Endothelial cell (in vitro differentiated cells): Measurements from ENCODE around the gene EDN3. TPM values are rescaled to one million over a fixed set of nuclear protein-coding genes. Genes with fewer than 3 reads are reported as not detected.

Source experiments
- DNase-seq: peaks from one replicate; pipeline ENCODE4 v3.0.0; 2021; ENCODE audit warnings: low spot score
- H3K27ac Mint-ChIP-seq: one replicate; pipeline ENCODE4 v1.8.0; 2021; ENCODE audit warnings: mixed read lengths, inconsistent platforms; ENCODE audit not compliant: unreplicated experiment
- H3K27me3 Mint-ChIP-seq: one replicate; pipeline ENCODE4 v1.8.0; 2021; ENCODE audit warnings: mild to moderate bottlenecking, moderate library complexity, mixed read lengths, inconsistent platforms; ENCODE audit not compliant: unreplicated experiment
- H3K36me3 Mint-ChIP-seq: one replicate; pipeline ENCODE4 v1.8.0; 2021; ENCODE audit warnings: mild to moderate bottlenecking, low read depth, mixed read lengths, inconsistent platforms; ENCODE audit not compliant: unreplicated experiment
- H3K4me1 Mint-ChIP-seq: one replicate; pipeline ENCODE4 v1.8.0; 2021; ENCODE audit warnings: mild to moderate bottlenecking, mixed read lengths, inconsistent platforms; ENCODE audit not compliant: unreplicated experiment
- H3K4me3 Mint-ChIP-seq: one replicate; pipeline ENCODE4 v1.8.0; 2021; ENCODE audit warnings: mild to moderate bottlenecking, mixed read lengths, inconsistent platforms; ENCODE audit not compliant: unreplicated experiment
- H3K9me3 Mint-ChIP-seq: one replicate; pipeline ENCODE4 v1.8.0; 2021; ENCODE audit warnings: mixed read lengths, inconsistent platforms; ENCODE audit not compliant: unreplicated experiment
- total RNA-seq: library from RNA; stranded (reverse); fragmentation: NEBNext Ultra II Directional; extraction: Animal tissue kit (Norgen Biotek cat#: 25700); gene quantifications from one replicate; pipeline ENCODE4 v1.2.1, GENCODE V29; 2021; ENCODE audit not compliant: unreplicated experiment
- TF ChIP-seq, protein P1 (sequence below): fragments of 200-600 bp; sonication (generic); IDR thresholded peaks from one replicate; pipeline ENCODE4 v1.5.0; 2021; ENCODE audit warnings: antibody characterized with exemption; ENCODE audit not compliant: unreplicated experiment

The EDN3 gene
- total RNA-seq, 1 donor from 2014 or later, result not detected

- no peaks in the 10 kb centered on the region for H3K36me3 Mint-ChIP-seq
- H3K4me1 Mint-ChIP-seq, result no peaks in the 10 kb centered on the region
- TF ChIP-seq, protein P1, sequence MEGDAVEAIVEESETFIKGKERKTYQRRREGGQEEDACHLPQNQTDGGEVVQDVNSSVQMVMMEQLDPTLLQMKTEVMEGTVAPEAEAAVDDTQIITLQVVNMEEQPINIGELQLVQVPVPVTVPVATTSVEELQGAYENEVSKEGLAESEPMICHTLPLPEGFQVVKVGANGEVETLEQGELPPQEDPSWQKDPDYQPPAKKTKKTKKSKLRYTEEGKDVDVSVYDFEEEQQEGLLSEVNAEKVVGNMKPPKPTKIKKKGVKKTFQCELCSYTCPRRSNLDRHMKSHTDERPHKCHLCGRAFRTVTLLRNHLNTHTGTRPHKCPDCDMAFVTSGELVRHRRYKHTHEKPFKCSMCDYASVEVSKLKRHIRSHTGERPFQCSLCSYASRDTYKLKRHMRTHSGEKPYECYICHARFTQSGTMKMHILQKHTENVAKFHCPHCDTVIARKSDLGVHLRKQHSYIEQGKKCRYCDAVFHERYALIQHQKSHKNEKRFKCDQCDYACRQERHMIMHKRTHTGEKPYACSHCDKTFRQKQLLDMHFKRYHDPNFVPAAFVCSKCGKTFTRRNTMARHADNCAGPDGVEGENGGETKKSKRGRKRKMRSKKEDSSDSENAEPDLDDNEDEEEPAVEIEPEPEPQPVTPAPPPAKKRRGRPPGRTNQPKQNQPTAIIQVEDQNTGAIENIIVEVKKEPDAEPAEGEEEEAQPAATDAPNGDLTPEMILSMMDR, result no peak
- H3K9me3 Mint-ChIP-seq, result no peaks in the 10 kb centered on the region
- DNase-seq, result no peak
- H3K4me3 Mint-ChIP-seq, result no peak overlapping the region
- no peak overlapping the region for H3K27ac Mint-ChIP-seq
- peaks cover 3% of the 10 kb centered on the region for H3K27me3 Mint-ChIP-seq
These were observed 50.1 kb downstream of the EDN3 start for GRCh38 chr20:59350330-59351156.

GRCh38 chr20:59351157-59352040 lies 51.0 kb downstream of the EDN3 start:
- Mint-ChIP-seq H3K4me3 (no peak overlapping the region), H3K36me3 (no peaks in the 10 kb centered on the region), H3K27me3 (peaks cover 3% of the 10 kb centered on the region), H3K4me1 (no peaks in the 10 kb centered on the region), H3K9me3 (no peaks in the 10 kb centered on the region), H3K27ac (no peak overlapping the region)
- TF ChIP-seq, protein P1, result no peak
- no peak for DNase-seq

DNA sequence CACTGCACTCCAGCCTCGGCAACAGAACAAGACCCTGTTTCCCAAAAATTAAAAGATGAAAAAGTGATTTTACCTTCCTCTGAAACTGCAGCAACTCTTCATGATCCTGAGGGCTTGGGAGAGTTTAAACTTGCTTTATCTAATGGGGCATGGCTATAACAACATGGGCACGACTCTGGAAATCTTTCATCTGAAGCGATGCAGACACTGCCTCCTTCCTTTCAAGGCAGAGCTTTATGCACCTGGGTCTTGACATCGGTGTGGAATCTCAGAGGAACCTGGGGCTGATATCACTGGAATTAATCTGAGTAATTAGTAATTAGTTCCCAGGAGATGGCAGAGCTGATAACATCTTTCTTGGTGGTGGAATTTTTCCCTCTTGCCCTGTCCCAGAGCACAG lies 52.1 kb downstream of the EDN3 start:
- Mint-ChIP-seq H3K27me3 (peaks cover 5% of the 10 kb centered on the region), H3K27ac (no peak overlapping the region), H3K4me3 (no peak overlapping the region), H3K4me1 (no peaks in the 10 kb centered on the region), H3K9me3 (no peaks in the 10 kb centered on the region), H3K36me3 (no peaks in the 10 kb centered on the region)
- DNase-seq, result no peak
- TF ChIP-seq, protein P1, result no peak

GRCh38 chr20:59352990-59353389 lies 52.6 kb downstream of the EDN3 start:
- Mint-ChIP-seq H3K4me1 (no peaks in the 10 kb centered on the region), H3K9me3 (no peaks in the 10 kb centered on the region), H3K27me3 (peaks cover 5% of the 10 kb centered on the region), H3K27ac (no peak overlapping the region), H3K36me3 (no peaks in the 10 kb centered on the region), H3K4me3 (no peak overlapping the region)
- no peak for DNase-seq
- TF ChIP-seq, protein P1, result no peak
